ENCODE results near the gene GMDS. TPM values are rescaled to one million over a fixed set of nuclear protein-coding genes. Genes with fewer than 3 reads are reported as not detected.

GMDS gene
- total RNA-seq, 5 donors from 2014 or later (not counting 1 experiment from before 2014, with no cell fraction given) = 12.9 to 21.5 (median 14.6) TPM

DNA sequence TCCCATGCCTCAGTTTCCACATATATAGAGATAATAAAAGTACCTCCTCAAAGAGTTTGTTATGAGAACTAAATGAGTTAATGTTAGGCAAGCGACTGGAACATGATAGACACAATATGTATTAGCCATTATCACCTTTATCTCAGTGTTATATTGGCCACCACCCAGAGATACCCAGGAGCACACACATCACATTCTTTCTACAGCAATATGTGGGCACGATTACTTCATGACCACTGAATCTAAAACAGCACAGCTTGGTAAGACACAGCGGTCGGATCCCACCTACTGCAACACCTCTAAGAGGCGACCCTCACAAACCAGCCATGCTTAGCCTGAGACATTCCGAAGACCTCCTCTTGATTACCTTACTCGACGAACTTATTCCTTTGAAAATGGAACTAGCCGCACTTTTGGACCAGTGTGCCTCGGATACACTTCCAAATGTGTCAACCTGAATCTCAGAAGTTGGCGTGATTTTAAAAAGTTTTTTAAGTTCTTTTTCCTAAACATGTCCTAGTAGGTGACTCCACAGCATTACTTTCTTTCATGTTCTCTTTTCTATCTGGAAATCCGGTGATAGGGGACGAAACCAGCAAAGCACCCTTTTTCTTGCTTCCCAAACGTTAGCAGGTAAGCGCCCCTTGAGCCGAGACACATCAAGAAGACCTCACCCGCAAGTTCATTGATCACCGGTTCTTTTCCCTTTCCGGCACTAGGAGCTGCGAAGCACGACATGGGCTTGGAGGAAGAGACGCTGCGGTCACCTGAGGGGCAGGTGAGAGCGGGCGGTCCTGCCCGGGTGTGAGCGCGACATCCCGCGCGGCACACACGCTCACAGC is 923 bp downstream of the GMDS start:
- Histone ChIP-seq H3K9me3 (no peaks in the 10 kb centered on the region), H3K27ac (ENCODE audit: low read length) (no peak overlapping the region), H3K4me1 (ENCODE audit: control insufficient read depth in 1 of 2, extremely low read depth in 1 of 2, insufficient read depth in 2 of 2, low read length in 2 of 2) (peaks cover 16 to 26% of the 10 kb centered on the region in 2 experiments), H3K36me3 (ENCODE audit: control insufficient read depth in 2 of 2, extremely low read depth in 1 of 2, insufficient read depth in 1 of 2, low read length in 1 of 2) (peaks cover 0 to 10% of the 10 kb centered on the region in 2 donors), H3K4me3 (ENCODE audit: control insufficient read depth in 1 of 2, extremely low read depth in 1 of 2, low read length in 1 of 2) (peak overlapping the region; percentile 86 to 88), H3K27me3 (replicated peaks in 1 of 2; ENCODE audit: control insufficient read depth in 2 of 2, extremely low read depth in 1 of 2, insufficient read depth in 2 of 2, low read length in 1 of 2) (no peaks in the 10 kb centered on the region)
- peaks cover 10% of the 10 kb centered on the region for H3K36me3 Mint-ChIP-seq
- peak overlapping the region; percentile 90 to 93 (median 92) for H3K4me3 Mint-ChIP-seq
- ATAC-seq (replicated peaks in 1 of 4) (no peak), DNase-seq (peak in 1 of 35 experiments; percentile 3)
- no peaks in the 10 kb centered on the region for H3K9me3 Mint-ChIP-seq
- peak overlapping the region; percentile 80 to 89 for H3K27ac Mint-ChIP-seq
- ChIA-PET POLR2A (no interaction called here), CTCF (interaction anchor here in 1 of 2 donors (0.6 kb wide), 1 partner anchor 698 kb away, joined by 6 read pairs; no protein-coding TSS in a partner anchor)
- WGBS (ENCODE audit: insufficient coverage) = 32% methylated on average over 31 of the region's 32 CpGs
- no peaks in the 10 kb centered on the region for H3K27me3 Mint-ChIP-seq
- peaks cover 52 to 57% (median 56%) of the 10 kb centered on the region in 3 donors for H3K4me1 Mint-ChIP-seq

DNA sequence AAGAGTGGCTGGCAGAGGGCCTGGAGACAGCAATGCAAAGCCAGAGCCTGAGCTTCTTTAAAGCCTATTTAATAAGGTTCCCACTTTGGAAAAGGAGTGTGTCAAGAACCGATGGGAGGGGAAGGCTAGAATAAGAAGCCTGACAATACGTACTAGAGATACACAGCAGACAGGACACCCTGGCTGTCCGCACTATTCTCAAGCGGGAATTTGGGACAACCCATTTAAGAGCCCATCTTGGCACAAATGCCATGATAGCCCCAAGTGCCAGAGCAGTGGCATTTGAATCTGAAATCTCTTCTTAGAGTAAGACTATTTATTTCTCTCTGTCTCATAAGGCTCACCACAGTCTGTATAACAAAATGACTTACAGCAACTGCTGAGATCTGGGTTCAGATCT is 3.1 kb downstream of the GMDS start:
- no peaks in the 10 kb centered on the region for H3K27me3 Mint-ChIP-seq
- H3K4me3 Mint-ChIP-seq = no peak overlapping the region
- Histone ChIP-seq H3K27me3 (replicated peaks in 1 of 2; ENCODE audit: control insufficient read depth in 2 of 2, extremely low read depth in 1 of 2, insufficient read depth in 2 of 2, low read length in 1 of 2) (no peaks in the 10 kb centered on the region), H3K4me1 (ENCODE audit: control insufficient read depth in 1 of 2, extremely low read depth in 1 of 2, insufficient read depth in 2 of 2, low read length in 2 of 2) (peaks cover 16 to 26% of the 10 kb centered on the region in 2 experiments), H3K27ac (ENCODE audit: low read length) (no peak overlapping the region), H3K9me3 (no peaks in the 10 kb centered on the region), H3K4me3 (ENCODE audit: control insufficient read depth in 1 of 2, extremely low read depth in 1 of 2, low read length in 1 of 2) (no peak overlapping the region), H3K36me3 (ENCODE audit: control insufficient read depth in 2 of 2, extremely low read depth in 1 of 2, insufficient read depth in 1 of 2, low read length in 1 of 2) (no peaks in the 10 kb centered on the region)
- no peak for DNase-seq
- H3K9me3 Mint-ChIP-seq = no peaks in the 10 kb centered on the region
- POLR2A ChIA-PET = no interaction called here
- no peak for ATAC-seq (replicated peaks in 1 of 4)
- H3K27ac Mint-ChIP-seq = no peak overlapping the region
- WGBS (ENCODE audit: insufficient coverage) = 100% methylated on average over 3 of the region's 4 CpGs
- H3K36me3 Mint-ChIP-seq = no peaks in the 10 kb centered on the region
- peaks cover 43 to 50% (median 48%) of the 10 kb centered on the region in 3 donors for H3K4me1 Mint-ChIP-seq
- CTCF ChIA-PET = no interaction called here

DNA sequence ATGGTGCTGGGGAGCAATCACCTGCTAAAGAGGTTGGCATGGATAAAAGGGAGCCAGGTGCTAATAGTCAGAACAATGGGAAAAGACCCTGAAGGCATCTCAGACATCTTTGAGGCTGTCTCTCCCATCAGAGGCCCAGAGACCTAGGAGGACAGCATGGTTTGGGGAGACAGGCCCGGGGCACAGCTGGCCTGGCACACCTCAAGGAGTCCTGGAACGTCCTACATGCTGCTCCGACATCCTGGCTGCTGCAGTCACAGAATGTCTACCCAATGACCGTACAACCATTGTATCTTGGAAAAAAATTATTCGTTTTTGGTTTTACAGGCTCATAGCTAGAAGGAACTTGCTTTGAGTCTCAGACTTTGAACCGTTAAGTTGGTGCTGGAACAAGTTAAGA is 4.4 kb downstream of the GMDS start:
- H3K9me3 ChIP-seq = no peaks in the 10 kb centered on the region
- Mint-ChIP-seq H3K9me3 (no peaks in the 10 kb centered on the region), H3K27me3 (no peaks in the 10 kb centered on the region), H3K27ac (no peak overlapping the region), H3K4me3 (no peak overlapping the region), H3K4me1 (peaks cover 33 to 37% (median 36%) of the 10 kb centered on the region in 3 donors), H3K36me3 (no peaks in the 10 kb centered on the region)
- DNase-seq (no peak), ATAC-seq (replicated peaks in 1 of 4) (no peak)
- WGBS (ENCODE audit: insufficient coverage) = 98% methylated on average over 4 of the region's 6 CpGs
- peaks cover 8 to 15% of the 10 kb centered on the region in 2 experiments for H3K4me1 ChIP-seq (ENCODE audit: control insufficient read depth in 1 of 2, extremely low read depth in 1 of 2, insufficient read depth in 2 of 2, low read length in 2 of 2)
- H3K27ac ChIP-seq (ENCODE audit: low read length) = no peak overlapping the region
- ChIA-PET CTCF (no interaction called here), POLR2A (no interaction called here)
- H3K36me3 ChIP-seq (ENCODE audit: control insufficient read depth in 2 of 2, extremely low read depth in 1 of 2, insufficient read depth in 1 of 2, low read length in 1 of 2) = no peaks in the 10 kb centered on the region
- no peak overlapping the region for H3K4me3 ChIP-seq (ENCODE audit: control insufficient read depth in 1 of 2, extremely low read depth in 1 of 2, low read length in 1 of 2)
- H3K27me3 ChIP-seq (replicated peaks in 1 of 2; ENCODE audit: control insufficient read depth in 2 of 2, extremely low read depth in 1 of 2, insufficient read depth in 2 of 2, low read length in 1 of 2) = no peaks in the 10 kb centered on the region

DNA sequence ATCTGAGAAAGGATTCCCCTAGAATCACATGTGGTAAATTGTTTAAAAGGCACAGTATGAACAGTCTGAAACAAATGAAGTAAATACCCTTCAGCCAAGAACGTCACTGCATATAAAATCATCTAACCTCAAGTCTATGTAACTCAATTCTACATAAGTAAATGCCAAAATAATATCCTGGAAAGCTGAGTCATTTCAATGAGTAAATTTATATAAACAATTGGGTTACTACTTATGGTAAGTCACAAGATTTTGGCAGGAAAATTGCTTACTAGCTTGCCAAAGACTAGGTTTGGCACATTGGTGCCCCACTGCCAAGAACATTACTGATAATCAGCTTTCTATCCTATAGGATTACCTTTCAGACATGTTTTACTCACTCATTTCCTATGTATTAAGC is 8.4 kb downstream of the GMDS start:
- Histone ChIP-seq H3K9me3 (no peaks in the 10 kb centered on the region), H3K36me3 (ENCODE audit: control insufficient read depth in 2 of 2, extremely low read depth in 1 of 2, insufficient read depth in 1 of 2, low read length in 1 of 2) (no peaks in the 10 kb centered on the region), H3K27me3 (replicated peaks in 1 of 2; ENCODE audit: control insufficient read depth in 2 of 2, extremely low read depth in 1 of 2, insufficient read depth in 2 of 2, low read length in 1 of 2) (no peaks in the 10 kb centered on the region), H3K4me1 (ENCODE audit: control insufficient read depth in 1 of 2, extremely low read depth in 1 of 2, insufficient read depth in 2 of 2, low read length in 2 of 2) (no peaks in the 10 kb centered on the region), H3K27ac (ENCODE audit: low read length) (no peak overlapping the region), H3K4me3 (ENCODE audit: control insufficient read depth in 1 of 2, extremely low read depth in 1 of 2, low read length in 1 of 2) (no peak overlapping the region)
- ATAC-seq (replicated peaks in 1 of 4) (no peak), DNase-seq (no peak)
- no peaks in the 10 kb centered on the region for H3K9me3 Mint-ChIP-seq
- CTCF ChIA-PET = no interaction called here
- H3K4me1 Mint-ChIP-seq = peaks cover 15 to 25% (median 20%) of the 10 kb centered on the region in 3 donors
- no peak overlapping the region for H3K4me3 Mint-ChIP-seq
- no peak overlapping the region for H3K27ac Mint-ChIP-seq
- no peaks in the 10 kb centered on the region for H3K27me3 Mint-ChIP-seq
- WGBS (ENCODE audit: insufficient coverage) = no CpG with 5 or more reads among the region's 1 CpG
- POLR2A ChIA-PET = no interaction called here
- peaks cover 5% of the 10 kb centered on the region for H3K36me3 Mint-ChIP-seq

DNA sequence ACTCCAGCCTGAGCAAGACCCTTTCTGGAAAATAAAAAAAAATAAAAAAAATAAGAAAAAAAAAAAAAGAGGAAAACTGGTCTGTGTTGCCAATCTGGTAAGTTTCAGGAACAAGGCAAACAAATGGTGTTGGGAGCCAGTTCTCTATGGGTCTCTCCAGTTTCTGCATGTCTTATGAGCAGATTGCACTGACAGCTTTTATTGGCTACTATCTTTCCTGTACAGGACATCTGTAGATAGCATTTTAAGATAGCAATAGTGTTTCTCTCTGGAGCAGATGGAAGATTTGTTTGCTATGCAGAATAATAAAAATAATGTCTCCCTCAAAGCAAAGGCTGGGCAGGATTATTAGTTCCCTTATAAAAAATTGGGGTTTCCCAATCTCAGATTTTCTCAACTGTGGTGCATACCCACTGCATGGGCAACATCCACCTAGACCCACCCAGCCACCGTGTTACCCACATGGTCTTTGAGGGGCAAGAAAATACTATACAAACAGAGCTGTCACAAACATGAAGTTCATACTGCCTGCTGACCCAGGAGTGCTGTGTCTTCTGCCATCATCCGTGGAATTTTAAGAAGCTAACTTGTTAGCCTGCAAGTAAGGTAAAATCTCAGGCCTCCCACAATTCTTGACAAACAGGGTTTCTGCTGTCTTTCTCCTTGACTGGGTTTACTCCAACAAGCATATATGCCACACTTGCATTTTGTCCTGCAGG is 9.5 kb downstream of the GMDS start:
- no peak for DNase-seq
- peaks cover 12 to 26% (median 24%) of the 10 kb centered on the region in 3 donors for H3K4me1 Mint-ChIP-seq
- POLR2A ChIA-PET = no interaction called here

DNA sequence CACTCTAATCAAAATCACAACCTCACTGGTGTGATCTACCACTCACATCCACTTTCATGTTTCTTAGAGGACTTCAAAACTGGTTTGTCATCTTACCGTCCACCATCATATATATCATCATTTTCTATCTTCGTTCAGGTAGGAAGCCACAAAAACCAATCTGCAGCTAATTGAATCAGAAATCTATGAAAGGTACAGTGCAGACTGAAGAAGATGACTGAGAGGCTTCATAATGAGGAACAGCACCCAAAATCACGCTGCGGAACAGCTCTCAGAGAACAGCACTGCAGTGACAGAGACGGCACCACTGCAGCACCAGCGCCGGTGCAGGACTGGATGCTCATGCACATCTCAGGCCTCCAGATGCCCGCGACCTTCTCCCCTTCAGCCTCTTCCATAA is 13.0 kb downstream of the GMDS start:
- Mint-ChIP-seq H3K36me3 (peaks cover 5% of the 10 kb centered on the region), H3K27ac (no peak overlapping the region), H3K4me3 (no peak overlapping the region), H3K4me1 (peaks cover 19 to 23% (median 19%) of the 10 kb centered on the region in 3 donors), H3K27me3 (no peaks in the 10 kb centered on the region), H3K9me3 (no peaks in the 10 kb centered on the region)
- DNase-seq (no peak), ATAC-seq (replicated peaks in 1 of 4) (no peak)
- ChIA-PET POLR2A (interaction anchor here in 1 of 2 donors (0.7 kb wide), 1 partner anchor 40 kb away, joined by 3 read pairs; no protein-coding TSS in a partner anchor), CTCF (no interaction called here)
- 90% methylated on average over 6 of the region's 9 CpGs for WGBS (ENCODE audit: insufficient coverage)
- Histone ChIP-seq H3K36me3 (ENCODE audit: control insufficient read depth in 2 of 2, extremely low read depth in 1 of 2, insufficient read depth in 1 of 2, low read length in 1 of 2) (no peaks in the 10 kb centered on the region), H3K9me3 (no peaks in the 10 kb centered on the region), H3K4me1 (ENCODE audit: control insufficient read depth in 1 of 2, extremely low read depth in 1 of 2, insufficient read depth in 2 of 2, low read length in 2 of 2) (no peaks in the 10 kb centered on the region), H3K27ac (ENCODE audit: low read length) (no peak overlapping the region), H3K27me3 (replicated peaks in 1 of 2; ENCODE audit: control insufficient read depth in 2 of 2, extremely low read depth in 1 of 2, insufficient read depth in 2 of 2, low read length in 1 of 2) (no peaks in the 10 kb centered on the region), H3K4me3 (ENCODE audit: control insufficient read depth in 1 of 2, extremely low read depth in 1 of 2, low read length in 1 of 2) (no peak overlapping the region)

More for the DNA sequence above, 9.5 kb downstream of the GMDS start:
- Histone ChIP-seq H3K27me3 (replicated peaks in 1 of 2; ENCODE audit: control insufficient read depth in 2 of 2, extremely low read depth in 1 of 2, insufficient read depth in 2 of 2, low read length in 1 of 2) (no peaks in the 10 kb centered on the region), H3K4me3 (ENCODE audit: control insufficient read depth in 1 of 2, extremely low read depth in 1 of 2, low read length in 1 of 2) (no peak overlapping the region), H3K27ac (ENCODE audit: low read length) (no peak overlapping the region), H3K36me3 (ENCODE audit: control insufficient read depth in 2 of 2, extremely low read depth in 1 of 2, insufficient read depth in 1 of 2, low read length in 1 of 2) (no peaks in the 10 kb centered on the region), H3K9me3 (no peaks in the 10 kb centered on the region), H3K4me1 (ENCODE audit: control insufficient read depth in 1 of 2, extremely low read depth in 1 of 2, insufficient read depth in 2 of 2, low read length in 2 of 2) (no peaks in the 10 kb centered on the region)
- Mint-ChIP-seq H3K4me3 (no peak overlapping the region), H3K27me3 (no peaks in the 10 kb centered on the region), H3K36me3 (peaks cover 5% of the 10 kb centered on the region), H3K27ac (no peak overlapping the region), H3K9me3 (no peaks in the 10 kb centered on the region)
- ATAC-seq (replicated peaks in 1 of 4) = no peak
- 100% methylated on average over 2 of the region's 2 CpGs for WGBS (ENCODE audit: insufficient coverage)
- CTCF ChIA-PET = no interaction called here

All from T-cell (primary cell).